ENCODE data around the gene FRMPD4. TPM values are rescaled to one million over a fixed set of nuclear protein-coding genes. Genes with fewer than 3 reads are reported as not detected.

The FRMPD4 gene
- total and polyA plus RNA-seq, 2 donors (not counting 3 experiments of a cell fraction or from before 2014, with no cell fraction given), result not detected

DNA sequence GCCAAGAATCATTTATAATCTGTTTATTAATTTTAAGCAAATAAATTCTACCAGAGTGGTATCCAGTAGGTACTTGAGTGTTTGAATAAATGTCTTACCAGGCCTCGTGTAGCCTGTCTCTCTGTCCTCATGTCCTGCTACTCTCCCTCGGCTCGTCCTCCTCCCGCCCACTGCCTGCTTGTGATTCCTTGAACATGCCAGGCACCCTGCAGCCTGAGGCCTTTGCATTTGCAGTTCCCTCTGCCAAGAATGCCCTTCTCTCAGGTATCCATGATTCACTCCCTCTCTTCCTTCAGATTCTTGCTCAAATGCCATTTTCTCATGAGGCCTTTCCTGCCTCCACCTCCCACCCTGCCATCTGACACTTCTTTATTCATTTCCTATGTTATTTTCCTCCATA is 443.3 kb downstream of the FRMPD4 start:
- Histone ChIP-seq H3K4me2 (ENCODE audit: insufficient read depth, low read length) (no peak overlapping the region), H3K9me1 (replicated peaks; ENCODE audit: control insufficient read depth, extremely low read depth, insufficient read depth, low read length) (no peaks in the 10 kb centered on the region), H3K4me3 (replicated peaks in 1 of 3; ENCODE audit: insufficient read depth in 1 of 3, low read depth in 1 of 3, low read length in 3 of 3) (no peak overlapping the region), H3K79me2 (ENCODE audit: control insufficient read depth, insufficient read depth, low read length) (no peaks in the 10 kb centered on the region), H2AFZ (ENCODE audit: low read depth, low read length) (no peak overlapping the region), H3K27me3 (ENCODE audit: control insufficient read depth in 2 of 2, insufficient read depth in 2 of 2, low read length in 2 of 2) (no peaks in the 10 kb centered on the region), H3K9me3 (replicated peaks; ENCODE audit: control insufficient read depth, insufficient read depth, low read length) (no peaks in the 10 kb centered on the region), H3K27ac (ENCODE audit: insufficient read depth, low read depth, low read length) (no peak overlapping the region), H3K36me3 (ENCODE audit: control insufficient read depth in 2 of 2, extremely low read depth in 1 of 2, insufficient read depth in 2 of 2, low read length in 2 of 2) (no peaks in the 10 kb centered on the region), H4K20me1 (replicated peaks; ENCODE audit: control insufficient read depth, extremely low read depth, insufficient read depth, low read length) (no peaks in the 10 kb centered on the region), H3K4me1 (ENCODE audit: control insufficient read depth, extremely low read depth, insufficient read depth, low read length) (no peaks in the 10 kb centered on the region), H3K9ac (replicated peaks; ENCODE audit: extremely low read depth, insufficient read depth, low read length) (no peak overlapping the region)
- no peak for TF ChIP-seq JUN (IDR thresholded peaks at IDR 0.05; ENCODE audit: borderline replicate concordance, insufficient read depth, insufficient read length, low read depth)
- no peak for TF ChIP-seq POLR2AphosphoS5 (IDR thresholded peaks at IDR 0.05; ENCODE audit: insufficient read depth, low read depth, low read length)
- no peak for TF ChIP-seq FOS (IDR thresholded peaks at IDR 0.05; ENCODE audit: borderline replicate concordance, insufficient read depth, low read length)
- no peak for TF ChIP-seq POLR2A (IDR thresholded peaks at IDR 0.05; ENCODE audit: low read depth, low read length)
- no peak for TF ChIP-seq MYC (IDR thresholded peaks at IDR 0.05; ENCODE audit: low read depth, low read length)
- no peak for TF ChIP-seq EZH2 (IDR thresholded peaks at IDR 0.05; ENCODE audit: borderline replicate concordance, low read depth, low read length, severe bottlenecking)
- no peak for TF ChIP-seq GATA2 (IDR thresholded peaks at IDR 0.05; ENCODE audit: insufficient read depth, insufficient read length, low read depth, low read length)
- TF ChIP-seq, protein P1, sequence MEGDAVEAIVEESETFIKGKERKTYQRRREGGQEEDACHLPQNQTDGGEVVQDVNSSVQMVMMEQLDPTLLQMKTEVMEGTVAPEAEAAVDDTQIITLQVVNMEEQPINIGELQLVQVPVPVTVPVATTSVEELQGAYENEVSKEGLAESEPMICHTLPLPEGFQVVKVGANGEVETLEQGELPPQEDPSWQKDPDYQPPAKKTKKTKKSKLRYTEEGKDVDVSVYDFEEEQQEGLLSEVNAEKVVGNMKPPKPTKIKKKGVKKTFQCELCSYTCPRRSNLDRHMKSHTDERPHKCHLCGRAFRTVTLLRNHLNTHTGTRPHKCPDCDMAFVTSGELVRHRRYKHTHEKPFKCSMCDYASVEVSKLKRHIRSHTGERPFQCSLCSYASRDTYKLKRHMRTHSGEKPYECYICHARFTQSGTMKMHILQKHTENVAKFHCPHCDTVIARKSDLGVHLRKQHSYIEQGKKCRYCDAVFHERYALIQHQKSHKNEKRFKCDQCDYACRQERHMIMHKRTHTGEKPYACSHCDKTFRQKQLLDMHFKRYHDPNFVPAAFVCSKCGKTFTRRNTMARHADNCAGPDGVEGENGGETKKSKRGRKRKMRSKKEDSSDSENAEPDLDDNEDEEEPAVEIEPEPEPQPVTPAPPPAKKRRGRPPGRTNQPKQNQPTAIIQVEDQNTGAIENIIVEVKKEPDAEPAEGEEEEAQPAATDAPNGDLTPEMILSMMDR (IDR thresholded peaks at IDR 0.05; ENCODE audit: extremely low read depth in 1 of 2, insufficient read depth in 1 of 2, low read depth in 1 of 2, low read length in 2 of 2), result no peak
- TF ChIP-seq, protein P2, sequence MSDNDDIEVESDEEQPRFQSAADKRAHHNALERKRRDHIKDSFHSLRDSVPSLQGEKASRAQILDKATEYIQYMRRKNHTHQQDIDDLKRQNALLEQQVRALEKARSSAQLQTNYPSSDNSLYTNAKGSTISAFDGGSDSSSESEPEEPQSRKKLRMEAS (IDR thresholded peaks at IDR 0.05; ENCODE audit: insufficient read depth, insufficient read length), result no peak
- CTCF ChIA-PET, result no interaction called here
- no peak for FAIRE-seq
- intact Hi-C loops (cut with micrococcal nuclease), result no loop called here
- POLR2A ChIA-PET, result no interaction called here
- no TSS peak for BruUV-seq (replicated peaks)
- dilution Hi-C loops (cut with MboI; ENCODE audit: extremely low pct_ligation_motif_present, low sequenced_read_pairs), result no loop called here
- no peak for DNase-seq (ENCODE audit: low read depth, low spot score)
